CD1c-positive myeloid dendritic cell (primary cell): Measurements from ENCODE around the gene NAMPT.

Experiments used
- DNase-seq: peaks from one replicate; pipeline ENCODE4 v3.0.0-alpha.2; 2016; ENCODE audit errors: extremely low spot score

The NAMPT gene

GRCh38 chr7:106273009-106273668 lies 11.6 kb downstream of the NAMPT start:
- peak; percentile 41 for DNase-seq

- DNase-seq: no peak
These were observed 14.4 kb downstream of the NAMPT start for GRCh38 chr7:106270122-106270977.

- no peak for DNase-seq
These were observed 15.4 kb downstream of the NAMPT start for GRCh38 chr7:106269254-106269961.

GRCh38 chr7:106265133-106265532 lies 19.6 kb downstream of the NAMPT start:
- no peak for DNase-seq

GRCh38 chr7:106262221-106262881 lies 22.4 kb downstream of the NAMPT start:
- DNase-seq: no peak

- no peak for DNase-seq
These were observed 24.6 kb downstream of the NAMPT start for GRCh38 chr7:106260136-106260561.

GRCh38 chr7:106258789-106259188 lies 26.0 kb downstream of the NAMPT start:
- DNase-seq: no peak

GRCh38 chr7:106257752-106258151 lies 27.0 kb downstream of the NAMPT start:
- DNase-seq: no peak

- DNase-seq: no peak
These were observed 28.6 kb downstream of the NAMPT start for GRCh38 chr7:106256144-106256543.

- no peak for DNase-seq
These were observed 29.5 kb downstream of the NAMPT start for GRCh38 chr7:106255246-106255645.

GRCh38 chr7:106254525-106255116 lies 30.2 kb downstream of the NAMPT start:
- no peak for DNase-seq

- no peak for DNase-seq
These were observed 32.2 kb downstream of the NAMPT start for GRCh38 chr7:106252568-106252967.

GRCh38 chr7:106249488-106249887 lies 35.3 kb downstream of the NAMPT start:
- no peak for DNase-seq

GRCh38 chr7:106248600-106248999 lies 36.2 kb downstream of the NAMPT start:
- DNase-seq: no peak

GRCh38 chr7:106247841-106248240 lies 36.9 kb downstream of the NAMPT start:
- DNase-seq: no peak

- DNase-seq: no peak
These were observed 37.7 kb downstream of the NAMPT start for GRCh38 chr7:106246902-106247711.

- no peak for DNase-seq
These were observed 40.9 kb downstream of the NAMPT start for GRCh38 chr7:106243893-106244292.

- DNase-seq: no peak
These were observed 45.4 kb downstream of the NAMPT start for GRCh38 chr7:106239406-106239805.

GRCh38 chr7:106238830-106239229 lies 46.0 kb downstream of the NAMPT start:
- DNase-seq: no peak

- DNase-seq: no peak
These were observed 48.7 kb downstream of the NAMPT start for GRCh38 chr7:106236065-106236464.

GRCh38 chr7:106234425-106234824 lies 50.4 kb downstream of the NAMPT start:
- DNase-seq: no peak
